GM10266 (cell line): ENCODE data around the gene PLTP.
"Not testable (repeated sequence)": the region's sequence is repeated elsewhere in the genome, so short reads cannot be mapped to it uniquely, and the experiment has no call there.

Experiments used
- DNase-seq: peaks from one replicate; pipeline ENCODE4 v3.0.0; 2012; ENCODE audit errors: extremely low spot score
- CTCF ChIP-seq: IDR thresholded peaks from 2 replicates; pipeline ENCODE4 v1.5.1; 2012; ENCODE audit warnings: mild to moderate bottlenecking, low read depth; ENCODE audit not compliant: control insufficient read depth, insufficient read depth; ENCODE audit errors: missing control alignments

PLTP gene

DNA sequence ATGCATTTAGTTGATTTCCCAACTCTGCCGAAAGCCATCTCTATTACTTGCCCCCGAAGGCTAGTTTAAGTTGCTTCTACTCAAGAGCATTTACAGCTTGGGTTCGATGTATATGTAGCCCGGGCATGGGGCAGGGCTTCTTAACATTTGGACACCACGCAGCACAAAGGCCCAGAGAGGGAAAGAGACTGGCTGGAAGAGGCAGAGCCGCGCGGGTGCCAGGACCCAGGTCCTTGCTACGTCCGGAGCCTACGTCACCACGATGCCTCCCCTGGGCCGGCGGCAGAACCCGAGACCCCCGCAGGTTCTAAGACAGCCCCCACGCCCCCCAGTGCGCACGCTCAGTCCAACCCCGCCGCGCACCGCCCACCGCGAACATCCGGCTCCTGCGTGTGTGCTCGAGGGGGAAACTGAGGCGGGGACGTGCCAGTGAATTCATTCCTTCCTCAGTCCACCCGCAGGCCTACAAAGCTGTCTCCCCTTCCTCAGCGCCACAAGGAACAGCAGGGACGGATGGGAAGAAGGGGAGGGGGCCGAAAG lies 22.2 kb upstream of the PLTP start:
- TF ChIP-seq CTCF, result no peak
- DNase-seq, result no peak

- peak; percentile 52 for TF ChIP-seq CTCF
- peak; percentile 80 for DNase-seq
These were observed 21.5 kb upstream of the PLTP start for GRCh38 chr20:45933266-45934045.

GRCh38 chr20:45931680-45932079 lies 19.7 kb upstream of the PLTP start:
- DNase-seq, result not testable (repeated sequence)

- TF ChIP-seq CTCF, result no peak
- no peak for DNase-seq
These were observed 15.3 kb upstream of the PLTP start for GRCh38 chr20:45927071-45927878.

GRCh38 chr20:45926731-45927070 lies 14.7 kb upstream of the PLTP start:
- no peak for DNase-seq
- no peak for TF ChIP-seq CTCF

DNA sequence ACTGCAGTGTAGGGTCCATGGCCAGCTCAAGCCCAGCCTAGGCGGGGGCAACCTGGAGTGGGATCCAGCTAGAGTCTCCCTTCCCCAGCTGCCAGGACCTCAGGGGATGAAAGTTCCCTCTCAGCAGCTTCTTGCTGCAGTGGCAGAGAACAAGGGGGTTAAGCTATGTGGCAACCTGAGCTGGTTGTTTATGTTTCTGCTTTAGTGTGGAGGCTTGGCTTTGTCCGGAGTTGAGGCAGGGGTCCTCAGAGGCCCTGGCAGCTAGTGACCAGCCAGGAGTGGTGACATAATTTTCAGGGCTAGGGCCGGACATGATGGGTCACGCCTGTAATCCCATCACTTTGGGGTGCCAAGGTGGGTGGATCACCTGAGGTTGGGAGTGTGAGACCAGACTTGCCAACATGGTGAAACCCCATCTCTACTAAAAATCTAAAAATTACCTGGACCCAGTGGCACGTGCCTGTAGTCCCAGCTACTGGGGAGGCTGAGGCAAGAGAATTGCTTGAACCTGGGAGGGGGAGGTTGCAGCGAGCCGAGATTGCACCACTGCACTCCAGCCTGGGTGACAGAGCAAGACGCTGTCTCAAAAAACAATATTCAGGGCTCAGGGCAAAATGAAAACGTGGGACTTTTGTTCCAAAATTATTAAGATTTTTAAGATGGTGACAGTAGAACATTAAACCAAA lies 14.0 kb upstream of the PLTP start:
- DNase-seq, result no peak
- TF ChIP-seq CTCF, result no peak

DNA sequence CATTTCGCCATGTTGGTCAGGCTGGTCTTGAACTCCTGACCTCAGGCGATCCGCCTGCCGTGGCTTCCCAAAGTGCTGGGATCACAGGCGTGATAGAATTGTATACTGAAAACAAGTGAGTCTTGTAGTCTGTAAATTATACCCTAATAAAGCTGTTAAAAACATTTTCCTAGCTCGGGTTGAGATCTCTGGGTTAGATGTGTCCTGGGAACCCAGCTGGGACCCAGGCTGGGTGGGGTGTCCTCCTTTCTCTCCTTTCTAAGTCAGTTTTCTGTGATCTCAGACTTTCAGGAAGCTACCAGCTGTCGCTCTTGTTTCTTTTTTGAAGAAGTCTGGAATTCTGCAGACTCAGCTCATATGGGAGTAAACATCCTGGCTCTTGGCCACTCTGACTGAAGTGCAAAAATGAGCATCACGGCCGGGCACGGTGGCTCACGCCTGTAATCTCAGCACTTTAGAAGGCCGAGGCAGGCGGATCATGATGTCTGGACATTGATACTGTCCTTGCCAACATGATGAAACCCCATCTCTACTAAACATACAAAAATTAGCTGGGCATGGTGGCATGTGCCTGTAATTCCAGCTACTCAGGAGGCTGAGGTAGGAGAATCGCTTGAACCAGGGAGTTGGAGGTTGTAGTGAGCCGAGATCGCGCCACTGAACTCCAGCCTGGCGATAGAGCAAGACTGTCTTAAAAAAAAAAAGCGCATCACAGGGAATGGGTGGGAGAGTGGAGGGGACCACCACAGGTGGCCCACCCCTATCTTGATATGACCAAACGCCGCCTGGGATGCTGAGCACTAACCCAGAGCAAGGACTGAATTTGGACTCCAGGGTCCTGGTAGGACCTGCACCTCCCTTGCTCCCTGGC lies 12.7 kb upstream of the PLTP start:
- no peak for TF ChIP-seq CTCF
- DNase-seq, result no peak
